ENCODE measurements around the gene PLCB2. TPM values are rescaled to one million over a fixed set of nuclear protein-coding genes. Genes with fewer than 3 reads are reported as not detected.

The PLCB2 gene
- total RNA-seq, 1 donor from 2014 or later = 7.1 TPM

- no peak for DNase-seq (ENCODE audit: low read depth, low spot score)
Observed at GRCh38 chr15:40238532-40239403, 69.0 kb downstream of the PLCB2 start, which contains the start of gene PAK6. PAK6 (plus strand) TSS chr15:40239063; CDS start chr15:40264786, 25,723 bp downstream.

Other genes with a start within 250 kb of the PLCB2 start
- 1.1 and 2.5 TPM in 2 replicates for gene BMF, start 199.1 kb downstream of the PLCB2 start, total RNA-seq
- 26.8 and 51.2 TPM in 2 replicates for gene BUB1B, start 146.9 kb downstream of the PLCB2 start, total RNA-seq
- not detected in 2 replicates for gene PAK6, start 68.9 kb downstream of the PLCB2 start, total RNA-seq
- 0.20 TPM in 1 of 2 replicates, not detected in the other for gene ANKRD63, start 24.9 kb downstream of the PLCB2 start, total RNA-seq
- 20.6 and 28.3 TPM in 2 replicates for gene INAFM2, start 15.8 kb upstream of the PLCB2 start, total RNA-seq
- gene CCDC9B, start 33.0 kb upstream of the PLCB2 start, total RNA-seq = 17.0 and 25.1 TPM in 2 replicates
- not detected in 2 replicates for gene PHGR1, start 43.1 kb upstream of the PLCB2 start, total RNA-seq
- gene DISP2, start 50.3 kb upstream of the PLCB2 start, total RNA-seq = 0.04 and 0.07 TPM in 2 replicates
- gene KNSTRN, start 74.8 kb upstream of the PLCB2 start, total RNA-seq = 48.5 and 96.0 TPM in 2 replicates
- 43.4 and 50.7 TPM in 2 replicates for gene IVD, start 97.9 kb upstream of the PLCB2 start, total RNA-seq
- 6.8 and 7.1 TPM in 2 replicates for gene BAHD1, start 133.0 kb upstream of the PLCB2 start, total RNA-seq
- 11.0 and 11.1 TPM in 2 replicates for gene CHST14, start 163.0 kb upstream of the PLCB2 start, total RNA-seq